ENCODE measurements around the gene ZFP3. TPM values are rescaled to one million over a fixed set of nuclear protein-coding genes. Genes with fewer than 3 reads are reported as not detected.

Gene ZFP3
- total RNA-seq, 2 donors from 2014 or later: 6.2 to 6.3 TPM

GRCh38 chr17:5044630-5045029 lies 33.6 kb upstream of the ZFP3 start:
- TF ChIP-seq, protein P1, sequence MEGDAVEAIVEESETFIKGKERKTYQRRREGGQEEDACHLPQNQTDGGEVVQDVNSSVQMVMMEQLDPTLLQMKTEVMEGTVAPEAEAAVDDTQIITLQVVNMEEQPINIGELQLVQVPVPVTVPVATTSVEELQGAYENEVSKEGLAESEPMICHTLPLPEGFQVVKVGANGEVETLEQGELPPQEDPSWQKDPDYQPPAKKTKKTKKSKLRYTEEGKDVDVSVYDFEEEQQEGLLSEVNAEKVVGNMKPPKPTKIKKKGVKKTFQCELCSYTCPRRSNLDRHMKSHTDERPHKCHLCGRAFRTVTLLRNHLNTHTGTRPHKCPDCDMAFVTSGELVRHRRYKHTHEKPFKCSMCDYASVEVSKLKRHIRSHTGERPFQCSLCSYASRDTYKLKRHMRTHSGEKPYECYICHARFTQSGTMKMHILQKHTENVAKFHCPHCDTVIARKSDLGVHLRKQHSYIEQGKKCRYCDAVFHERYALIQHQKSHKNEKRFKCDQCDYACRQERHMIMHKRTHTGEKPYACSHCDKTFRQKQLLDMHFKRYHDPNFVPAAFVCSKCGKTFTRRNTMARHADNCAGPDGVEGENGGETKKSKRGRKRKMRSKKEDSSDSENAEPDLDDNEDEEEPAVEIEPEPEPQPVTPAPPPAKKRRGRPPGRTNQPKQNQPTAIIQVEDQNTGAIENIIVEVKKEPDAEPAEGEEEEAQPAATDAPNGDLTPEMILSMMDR (IDR thresholded peaks at IDR 0.05): no peak
- intact Hi-C loops (cut with DNase I): no loop called here
- H3K4me3 ChIP-seq: no peak overlapping the region
- H3K27me3 ChIP-seq: no peaks in the 10 kb centered on the region
- peaks cover 4% of the 10 kb centered on the region for H3K4me1 ChIP-seq
- H3K9me3 ChIP-seq: no peaks in the 10 kb centered on the region
- H3K9ac ChIP-seq (ENCODE audit: low read depth in 2 of 2, low read length in 2 of 2): no peak overlapping the region
- H3K36me3 ChIP-seq: no peaks in the 10 kb centered on the region
- DNase-seq: peak; percentile 60
- H3K27ac ChIP-seq: peak overlapping the region; percentile 64

GRCh38 chr17:5045496-5045895 lies 32.8 kb upstream of the ZFP3 start:
- no peak overlapping the region for H3K9ac ChIP-seq (ENCODE audit: low read depth in 2 of 2, low read length in 2 of 2)
- TF ChIP-seq, protein P1 (IDR thresholded peaks at IDR 0.05): no peak
- no peak for DNase-seq
- intact Hi-C loops (cut with DNase I): no loop called here
- H3K4me1 ChIP-seq: peaks cover 4% of the 10 kb centered on the region
- no peaks in the 10 kb centered on the region for H3K27me3 ChIP-seq
- H3K4me3 ChIP-seq: no peak overlapping the region
- H3K9me3 ChIP-seq: no peaks in the 10 kb centered on the region
- H3K36me3 ChIP-seq: no peaks in the 10 kb centered on the region
- peak overlapping the region; percentile 64 for H3K27ac ChIP-seq

- no peak for DNase-seq
- intact Hi-C loops (cut with DNase I): no loop called here
Measured at GRCh38 chr17:5047446-5047845, 30.8 kb upstream of the ZFP3 start.

DNA sequence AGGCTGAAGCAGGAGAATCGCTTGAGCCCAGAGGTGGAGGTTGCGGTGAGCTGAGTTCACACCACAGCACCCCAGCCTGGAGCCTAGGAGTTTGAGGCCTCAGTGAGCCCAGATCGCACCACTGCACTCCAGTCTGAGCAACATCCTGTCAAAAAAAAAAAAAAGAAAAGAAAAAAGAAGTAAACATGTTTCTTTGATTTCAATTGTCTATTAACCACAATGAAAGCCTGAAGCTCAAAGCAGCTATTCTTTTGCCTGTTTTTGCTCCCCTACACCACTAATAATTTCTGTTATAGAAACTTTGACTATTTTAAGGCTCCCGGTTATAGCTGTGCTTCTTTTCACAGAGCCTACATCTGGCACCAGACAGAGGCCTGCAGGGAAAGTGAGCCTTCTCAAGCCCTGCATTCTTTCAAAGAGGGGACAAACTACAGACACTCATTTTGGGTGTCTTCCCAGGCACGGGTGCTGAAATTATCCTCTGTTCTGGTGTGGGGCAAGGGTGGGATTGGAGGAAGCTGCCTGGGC lies 28.9 kb upstream of the ZFP3 start:
- TF ChIP-seq, protein P1 (IDR thresholded peaks at IDR 0.05): no peak
- no peak for DNase-seq
- Histone ChIP-seq H3K27me3 (no peaks in the 10 kb centered on the region), H3K36me3 (no peaks in the 10 kb centered on the region), H3K9ac (ENCODE audit: low read depth in 2 of 2, low read length in 2 of 2) (no peak overlapping the region), H3K9me3 (no peaks in the 10 kb centered on the region), H3K4me3 (no peak overlapping the region), H3K27ac (peak overlapping the region; percentile 46), H3K4me1 (peaks cover 4% of the 10 kb centered on the region)
- intact Hi-C loops (cut with DNase I): no loop called here

More at GRCh38 chr17:5047446-5047845, 30.8 kb upstream of the ZFP3 start:
- Histone ChIP-seq H3K36me3 (no peaks in the 10 kb centered on the region), H3K4me3 (no peak overlapping the region), H3K27ac (no peak overlapping the region), H3K27me3 (no peaks in the 10 kb centered on the region), H3K4me1 (peaks cover 4% of the 10 kb centered on the region), H3K9me3 (no peaks in the 10 kb centered on the region), H3K9ac (ENCODE audit: low read depth in 2 of 2, low read length in 2 of 2) (no peak overlapping the region)
- TF ChIP-seq, protein P1 (IDR thresholded peaks at IDR 0.05): no peak

GRCh38 chr17:5050278-5050677 lies 28.0 kb upstream of the ZFP3 start:
- Histone ChIP-seq H3K9ac (ENCODE audit: low read depth in 2 of 2, low read length in 2 of 2) (peak overlapping the region in 1 of 2 donors; percentile 26), H3K4me3 (no peak overlapping the region), H3K36me3 (no peaks in the 10 kb centered on the region), H3K9me3 (no peaks in the 10 kb centered on the region), H3K27me3 (no peaks in the 10 kb centered on the region), H3K4me1 (no peaks in the 10 kb centered on the region), H3K27ac (peak overlapping the region; percentile 46)
- intact Hi-C loops (cut with DNase I): loop anchor here (10.0 kb wide), 1 partner anchor 135 kb away; no protein-coding TSS in a partner anchor
- no peak for DNase-seq
- TF ChIP-seq, protein P1 (IDR thresholded peaks at IDR 0.05): no peak

Data from colonic mucosa (tissue), 4 donors.